Measurements from ENCODE around the gene C9orf153. TPM values are rescaled to one million over a fixed set of nuclear protein-coding genes. Genes with fewer than 3 reads are reported as not detected.

Gene C9orf153
- total RNA-seq, result under 1 TPM in 1 of 2 donors, not detected in 1; 0.41 TPM
- under 1 TPM; 0.31 to 0.62 (median 0.55) TPM for polyA plus RNA-seq (ENCODE audit: insufficient read length in 6 of 6)
- long read RNA-seq, donor 1, result 0 reads
- long read RNA-seq, donor 2, result 0 reads
- long read RNA-seq, donor 3, result 0 reads
- long read RNA-seq, donor 4, result 0 reads
- long read RNA-seq, donor 5, result 0 reads
- long read RNA-seq, donor 6, result 0 reads
- long read RNA-seq, donor 7, result 0 reads
- long read RNA-seq, donor 8, result 0 reads
- long read RNA-seq, donor 9, result 0 reads
- long read RNA-seq, donor 10, result 0 reads
- long read RNA-seq, donor 11, result 0 reads
- long read RNA-seq, donor 12, result 0 reads

GRCh38 chr9:86259557-86259956 lies at the start of gene C9orf153:
Gene C9orf153 (minus strand): TSS chr9:86259657. CDS start chr9:86229603, 30,054 bp downstream.
- Histone ChIP-seq H3K9me3 (no peaks in the 10 kb centered on the region), H3K36me3 (peaks cover 0 to 19% of the 10 kb centered on the region in 2 donors), H3K27ac (no peak within 1 kb of the TSS), H3K4me1 (no peaks in the 10 kb centered on the region), H3K27me3 (no peaks in the 10 kb centered on the region), H3K4me3 (no peak within 1 kb of the TSS)
- no peak for ATAC-seq
- intact Hi-C loops (cut with DNase I), result no loop called here
- DNase-seq, result no peak
- TF ChIP-seq CTCF (IDR thresholded peaks at IDR 0.05), result no peak

- no peak overlapping the region for H3K27ac ChIP-seq
- peaks cover 0 to 96% of the 10 kb centered on the region in 2 donors for H3K36me3 ChIP-seq
- ATAC-seq (no peak), DNase-seq (no peak)
- no peaks in the 10 kb centered on the region for H3K4me1 ChIP-seq
- TF ChIP-seq CTCF (IDR thresholded peaks at IDR 0.05), result no peak
- no peaks in the 10 kb centered on the region for H3K27me3 ChIP-seq
- no peak overlapping the region for H3K4me3 ChIP-seq
- H3K9me3 ChIP-seq, result no peaks in the 10 kb centered on the region
- intact Hi-C loops (cut with DNase I), result no loop called here
Measured at GRCh38 chr9:86308687-86309086, 49.2 kb upstream of the C9orf153 start.

GRCh38 chr9:86304236-86304730 lies 44.8 kb upstream of the C9orf153 start:
- Histone ChIP-seq H3K27ac (no peak overlapping the region), H3K4me3 (no peak overlapping the region), H3K36me3 (peaks cover 0 to 100% of the 10 kb centered on the region in 2 donors), H3K4me1 (no peaks in the 10 kb centered on the region), H3K27me3 (no peaks in the 10 kb centered on the region), H3K9me3 (no peaks in the 10 kb centered on the region)
- TF ChIP-seq CTCF (IDR thresholded peaks at IDR 0.05), result no peak
- intact Hi-C loops (cut with DNase I), result no loop called here
- ATAC-seq (no peak), DNase-seq (no peak)

GRCh38 chr9:86303316-86303975 lies 44.0 kb upstream of the C9orf153 start:
- TF ChIP-seq CTCF (IDR thresholded peaks at IDR 0.05), result no peak
- no peaks in the 10 kb centered on the region for H3K9me3 ChIP-seq
- no peaks in the 10 kb centered on the region for H3K27me3 ChIP-seq
- ATAC-seq, result peak; percentile 63
- H3K27ac ChIP-seq, result no peak overlapping the region
- no peak overlapping the region for H3K4me3 ChIP-seq
- no peaks in the 10 kb centered on the region for H3K4me1 ChIP-seq
- no peak for DNase-seq
- intact Hi-C loops (cut with DNase I), result no loop called here
- H3K36me3 ChIP-seq, result peaks cover 0 to 100% of the 10 kb centered on the region in 2 donors

- H3K36me3 ChIP-seq, result peaks cover 0 to 100% of the 10 kb centered on the region in 2 donors
- H3K9me3 ChIP-seq, result no peaks in the 10 kb centered on the region
- no peak for TF ChIP-seq CTCF (IDR thresholded peaks at IDR 0.05)
- intact Hi-C loops (cut with DNase I), result no loop called here
- DNase-seq (no peak), ATAC-seq (no peak)
- H3K4me3 ChIP-seq, result no peak overlapping the region
- no peaks in the 10 kb centered on the region for H3K27me3 ChIP-seq
- H3K4me1 ChIP-seq, result no peaks in the 10 kb centered on the region
- no peak overlapping the region for H3K27ac ChIP-seq
Measured at GRCh38 chr9:86301686-86302085, 42.2 kb upstream of the C9orf153 start.

Measured in left lung (tissue), 14 donors.